Measurements from ENCODE around the gene RAB10. TPM values are rescaled to one million over a fixed set of nuclear protein-coding genes. Genes with fewer than 3 reads are reported as not detected.

Gene RAB10
- 130 TPM for total RNA-seq

DNA sequence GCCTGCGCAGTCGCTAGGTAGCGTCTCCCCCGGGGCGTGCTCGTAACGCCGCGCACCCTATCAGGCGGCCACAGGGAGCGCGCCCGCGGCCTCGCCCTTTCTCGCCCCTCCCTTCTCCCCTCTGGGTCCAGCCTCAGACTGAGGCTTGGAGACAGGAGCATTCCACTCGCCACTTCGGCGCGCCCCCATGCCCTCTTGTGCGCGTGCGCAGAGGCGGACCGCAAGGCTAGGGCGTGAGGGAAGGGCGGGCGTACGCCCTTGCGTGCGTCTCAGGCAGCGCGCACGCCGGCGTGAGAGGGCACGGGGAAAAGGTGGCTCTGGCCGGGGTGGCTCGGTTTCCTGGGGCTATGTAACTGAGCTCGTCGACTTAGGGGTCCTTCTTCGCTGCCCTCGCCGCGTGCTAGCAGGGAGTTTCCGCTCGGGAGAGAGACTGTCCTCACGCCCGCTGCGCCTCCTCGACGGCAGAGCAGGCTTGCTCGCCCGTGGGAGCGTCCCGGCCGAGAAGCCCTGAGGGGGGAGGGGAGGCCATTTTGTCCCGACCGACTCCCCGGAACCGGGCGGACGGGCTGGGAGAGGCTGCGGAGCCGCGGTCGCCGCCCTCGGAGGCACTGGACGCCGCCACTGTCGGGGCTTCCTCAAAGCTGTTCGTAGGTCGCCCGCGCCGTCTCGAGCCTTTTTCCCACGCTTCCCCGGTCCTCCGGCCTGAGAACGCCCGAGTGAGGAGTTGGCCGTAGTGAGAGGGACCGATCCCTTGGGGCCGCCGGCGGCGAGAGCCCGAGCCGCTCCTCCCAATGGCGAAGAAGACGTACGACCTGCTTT is at the start of gene RAB10:
RAB10 (plus strand) TSS at position 267 of the 819 bp plus-strand sequence; CDS start at position 792, 525 bp downstream.

DNA sequence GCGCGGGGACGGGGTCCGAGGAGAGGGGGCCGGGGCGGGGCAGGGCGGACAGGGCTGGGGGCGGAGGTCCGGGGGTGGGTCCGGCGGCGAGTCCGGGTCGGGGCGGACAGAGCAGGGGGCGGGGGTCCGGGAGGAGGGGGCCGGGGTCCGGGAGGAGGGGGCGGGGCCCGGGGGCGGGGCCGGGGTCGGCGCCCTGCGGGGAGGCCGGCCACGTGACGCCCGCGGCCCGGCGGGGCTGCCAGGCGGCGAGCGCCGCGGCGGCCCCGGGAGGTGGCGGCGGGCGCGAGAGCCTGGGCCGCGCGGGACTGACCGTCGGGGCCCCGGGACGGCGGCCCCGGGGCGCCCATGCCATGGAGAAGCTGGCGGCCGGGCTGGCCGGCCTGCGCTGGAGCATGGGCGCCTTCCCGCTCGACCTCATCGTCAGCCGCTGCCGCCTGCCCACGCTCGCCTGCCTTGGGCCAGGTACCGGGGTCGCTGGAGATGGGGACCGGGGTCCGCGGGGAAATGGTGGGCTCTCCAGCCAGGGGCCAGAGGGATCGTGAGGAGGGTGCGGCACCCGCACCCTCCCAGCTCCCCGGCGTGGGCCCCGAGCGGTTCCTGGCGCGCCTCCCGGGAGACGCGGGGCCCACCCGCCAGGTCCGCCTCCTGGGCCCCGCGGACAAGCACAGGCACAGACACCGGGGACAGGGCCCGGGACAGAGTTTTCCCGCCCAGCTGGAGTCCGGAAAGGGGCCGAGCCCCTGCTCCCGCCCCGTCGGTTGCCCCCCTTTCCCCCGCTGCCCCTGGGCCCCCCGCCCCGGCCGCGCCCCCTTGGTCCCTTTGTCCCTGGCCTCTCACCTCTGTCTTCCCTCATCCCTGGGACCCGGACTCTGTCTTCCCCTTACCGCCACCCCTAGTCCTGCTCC is 139.2 kb downstream of the RAB10 start, which contains the start of gene GAREM2:
GAREM2 (plus strand) TSS at position 218 of the 905 bp plus-strand sequence; CDS start at position 351, 133 bp downstream.

Small RNA genes lying within 50 kb of the gene (small RNA-seq; reads per million reads assigned to genes)
- gene RNU6-942P (ENCODE audit: low replicate concordance) (not detected), gene UQCRHP2 (ENCODE audit: low replicate concordance) (not detected)

Other genes starting within 250 kb of the RAB10 start
- gene ASXL2, start 155.6 kb upstream of the RAB10 start, total RNA-seq: 11.0 TPM
- 155 TPM for gene KIF3C, start 51.6 kb upstream of the RAB10 start, total RNA-seq
- gene GAREM2, start 139.0 kb downstream of the RAB10 start, total RNA-seq: 11.9 TPM
- 69.5 TPM for gene HADHA, start 210.5 kb downstream of the RAB10 start, total RNA-seq
- gene HADHB, start 210.9 kb downstream of the RAB10 start, total RNA-seq: 47.0 TPM

All from parietal lobe (tissue), 2 donors.